GM19025 (cell line): ENCODE data around the gene ELOVL4.

Experiments used
- ATAC-seq: cut with Tn5 transposase; IDR thresholded peaks from one replicate; pipeline ENCODE4 v1.9.1; 2021; ENCODE audit warnings: mild to moderate bottlenecking, low read depth, moderate library complexity; ENCODE audit not compliant: unreplicated experiment

The ELOVL4 gene

DNA sequence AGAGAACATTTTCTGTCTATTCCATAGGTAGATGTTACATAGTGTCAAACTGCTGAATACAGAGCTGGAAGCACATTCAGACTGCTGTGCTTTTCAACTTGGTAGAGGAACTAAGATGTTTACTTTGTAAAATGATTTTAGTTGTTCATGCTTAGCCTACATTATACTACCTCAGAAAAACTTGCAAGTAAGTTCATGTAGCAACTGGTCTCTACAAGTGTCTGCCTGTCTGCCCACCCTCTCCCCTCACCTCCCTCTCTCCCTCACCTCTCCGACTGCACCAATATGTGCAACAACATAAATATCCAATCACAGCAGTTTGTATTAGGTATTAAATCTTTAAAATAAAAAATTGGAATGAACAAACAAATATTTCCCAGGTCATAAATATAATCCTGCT, 25.3 kb downstream of the ELOVL4 start:
- no peak for ATAC-seq

- ATAC-seq, result no peak
Observed at GRCh38 chr6:79913369-79913768, 34.0 kb downstream of the ELOVL4 start.

DNA sequence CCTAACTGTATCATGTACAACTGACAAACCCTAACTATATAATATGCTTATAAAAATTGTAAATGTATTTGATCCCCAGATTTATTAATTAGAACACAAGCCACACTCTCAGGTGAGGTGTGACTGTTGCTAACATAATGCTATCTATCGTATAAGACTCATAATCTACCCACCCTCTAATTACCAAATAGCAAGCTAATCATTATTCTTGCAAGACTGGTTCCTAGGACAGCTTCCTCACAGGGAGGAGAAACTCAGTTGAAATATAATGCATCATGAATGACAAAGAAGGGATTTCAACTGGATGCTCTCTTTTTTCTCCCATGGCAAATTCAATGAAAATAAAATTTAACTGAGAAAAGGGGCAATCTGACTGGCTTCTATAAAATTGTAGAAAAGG, 35.4 kb downstream of the ELOVL4 start:
- no peak for ATAC-seq

GRCh38 chr6:79909517-79909916, 37.8 kb downstream of the ELOVL4 start:
- no peak for ATAC-seq

DNA sequence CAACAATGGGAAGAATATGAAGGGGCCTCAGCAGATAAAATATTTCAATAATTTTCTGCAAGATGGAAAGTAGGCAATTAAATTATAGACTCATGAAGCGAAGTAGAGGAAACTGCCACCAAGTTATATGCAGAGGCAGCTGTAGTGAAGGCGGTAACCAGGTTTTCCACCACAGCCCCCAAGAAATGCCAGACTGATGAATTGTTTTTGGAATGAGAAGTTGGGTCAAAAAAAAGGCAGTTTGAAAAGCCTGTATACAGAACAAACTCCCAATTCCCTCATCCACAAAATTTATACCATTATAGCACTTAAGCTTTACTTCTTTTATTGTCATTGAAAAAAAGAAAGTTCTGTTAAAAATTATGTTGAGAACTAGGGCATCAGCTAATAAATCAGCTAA, 45.3 kb downstream of the ELOVL4 start:
- no peak for ATAC-seq

DNA sequence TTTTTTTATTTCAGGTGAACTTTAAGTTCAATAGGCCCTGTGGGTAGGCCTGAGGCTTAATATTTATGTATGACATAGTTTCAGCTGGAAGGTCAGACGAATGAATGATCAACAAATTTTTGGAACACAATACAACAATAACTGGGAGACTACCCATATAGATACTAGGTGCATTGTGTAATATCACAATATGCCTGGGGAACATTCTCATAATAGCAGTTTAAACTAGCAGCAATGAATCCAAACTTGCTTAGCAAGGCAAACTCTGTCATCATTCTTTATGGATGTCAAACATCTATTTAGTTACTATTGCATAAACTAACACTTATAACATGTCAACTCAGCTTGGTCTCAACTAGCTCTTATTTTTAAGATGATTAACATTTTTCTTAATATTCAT, 49.3 kb downstream of the ELOVL4 start:
- ATAC-seq, result no peak

DNA sequence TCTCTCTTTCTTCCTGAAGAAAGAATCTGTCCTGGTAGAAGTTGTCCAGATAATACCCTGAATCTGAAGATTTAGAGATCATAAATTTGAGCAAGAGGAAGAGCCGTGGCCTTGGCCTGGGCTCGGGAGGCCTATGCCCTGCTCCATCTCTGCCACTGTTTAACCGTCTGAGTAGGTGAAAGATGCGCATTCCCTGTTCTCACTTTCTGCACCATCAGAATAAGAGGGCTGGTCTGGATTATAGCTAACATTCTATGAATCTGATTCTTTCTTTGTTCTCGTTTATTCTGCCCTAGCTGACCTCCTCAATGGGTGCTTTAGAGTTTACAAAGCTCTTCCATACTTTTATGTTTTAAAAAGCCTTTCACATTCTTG, 51.3 kb downstream of the ELOVL4 start:
- no peak for ATAC-seq

- no peak for ATAC-seq
Observed at GRCh38 chr6:79895382-79896074, 51.8 kb downstream of the ELOVL4 start.

DNA sequence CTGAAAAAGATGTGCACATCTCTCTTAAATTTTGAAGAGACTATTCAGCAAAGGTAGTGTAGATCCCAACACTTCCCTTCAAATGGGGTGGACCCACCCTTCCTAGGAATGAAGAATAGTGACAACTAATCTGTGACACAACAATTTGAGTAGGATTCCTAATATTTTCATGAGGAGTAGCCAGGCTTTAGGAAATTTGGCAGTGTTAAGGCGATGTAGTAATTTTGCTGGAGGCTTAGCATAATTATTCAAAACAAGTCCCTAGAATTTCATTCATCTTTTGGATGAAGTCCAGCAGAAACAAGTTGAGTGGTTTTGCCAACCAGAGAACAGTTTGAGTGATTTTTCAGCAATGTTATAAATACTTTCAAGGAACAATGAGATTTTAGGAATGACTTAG, 52.4 kb downstream of the ELOVL4 start:
- no peak for ATAC-seq

DNA sequence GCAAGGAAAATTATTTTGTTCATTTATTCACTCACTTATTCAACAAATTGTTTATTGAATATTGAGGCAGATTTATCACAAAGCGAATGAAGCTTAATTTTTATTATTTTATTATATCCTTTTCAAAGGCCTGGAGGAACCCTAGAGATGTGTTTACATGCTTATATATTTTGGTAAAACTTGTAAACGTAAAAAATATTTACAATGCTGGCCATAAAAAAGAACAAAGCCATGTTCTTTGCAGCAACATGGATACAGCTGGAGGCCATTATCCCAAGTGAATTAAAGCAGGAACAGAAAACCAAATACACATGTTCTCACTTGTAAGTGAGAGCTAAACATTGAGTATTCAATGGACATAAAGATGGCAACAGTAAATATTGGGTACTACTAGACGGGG, 58.8 kb downstream of the ELOVL4 start:
- ATAC-seq, result no peak

DNA sequence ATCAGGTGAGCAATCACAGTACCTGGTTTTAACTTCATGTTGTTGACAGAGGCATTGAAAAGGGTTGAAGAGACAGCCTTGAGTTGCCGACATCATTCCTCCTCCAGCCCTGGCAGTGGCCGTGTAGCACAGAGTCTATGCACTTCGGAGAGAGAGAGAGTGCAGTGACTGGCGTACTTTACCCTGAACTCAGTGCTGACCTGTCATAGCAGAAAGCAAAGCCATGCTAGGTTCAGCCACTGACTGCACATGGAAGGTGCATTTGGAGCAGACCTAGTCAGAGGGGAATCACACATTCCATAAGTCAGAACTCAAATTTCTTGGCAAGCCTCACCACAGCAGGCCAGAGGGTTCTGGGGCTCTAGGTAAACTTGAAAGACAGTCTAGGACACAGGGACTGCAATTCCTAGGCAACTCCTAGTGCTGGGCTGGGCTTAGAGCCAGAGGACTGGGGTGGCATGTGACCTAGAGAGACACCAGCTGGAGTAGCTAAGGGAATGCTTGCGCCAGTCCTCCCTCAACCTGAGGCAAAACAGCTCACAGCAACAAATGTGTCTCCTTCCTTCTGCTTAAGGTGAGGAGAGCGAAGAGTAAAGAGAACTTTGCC, 69.1 kb downstream of the ELOVL4 start:
- ATAC-seq, result no peak

GRCh38 chr6:79874531-79875134, 72.7 kb downstream of the ELOVL4 start:
- no peak for ATAC-seq

DNA sequence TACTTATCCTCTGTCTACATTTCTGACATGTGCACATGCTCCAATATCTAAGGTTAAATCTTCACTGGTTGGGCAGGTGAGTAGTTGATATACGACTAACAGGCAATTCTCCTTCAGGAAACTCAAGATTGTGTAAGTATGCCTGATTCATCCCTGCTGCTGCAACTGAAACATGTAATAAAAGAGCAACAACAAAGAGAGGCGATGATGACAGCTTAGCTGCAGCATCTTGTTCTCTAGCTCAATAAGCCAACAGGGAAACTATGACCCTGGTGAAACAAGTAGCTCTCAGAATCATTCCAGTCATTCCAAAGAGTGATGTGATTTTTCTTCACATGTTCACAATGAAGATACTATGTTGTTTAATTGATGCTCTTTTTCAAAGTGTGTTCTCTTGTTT, 74.4 kb downstream of the ELOVL4 start:
- no peak for ATAC-seq

DNA sequence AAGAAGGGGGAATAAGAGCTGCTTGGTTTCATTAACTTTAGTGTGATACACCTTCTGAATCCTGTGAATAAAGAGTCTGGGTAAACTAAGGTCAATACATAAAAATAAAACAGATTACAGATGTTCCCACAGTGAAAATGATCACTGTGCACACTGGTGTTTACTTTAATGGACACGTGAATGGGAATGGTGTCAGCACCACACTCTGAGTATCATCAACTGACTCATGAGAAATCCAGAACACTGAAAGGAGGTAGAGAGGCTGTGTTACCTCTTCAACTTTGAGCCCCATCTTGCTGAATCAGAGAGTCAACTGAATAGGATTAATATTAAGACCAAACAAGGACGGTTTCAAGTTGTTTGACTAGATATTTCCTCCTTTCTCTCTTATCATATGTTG, 75.0 kb downstream of the ELOVL4 start:
- ATAC-seq, result no peak

- peak; percentile 100 for ATAC-seq
Observed at GRCh38 chr6:79869600-79870084, 77.7 kb downstream of the ELOVL4 start.

GRCh38 chr6:79869184-79869583, 78.2 kb downstream of the ELOVL4 start:
- no peak for ATAC-seq

GRCh38 chr6:79868098-79868722, 79.1 kb downstream of the ELOVL4 start:
- no peak for ATAC-seq
